Eye (tissue), 1 donor: ENCODE results near the gene LYZ.
A peak's percentile ranks its signal among the peaks of the same experiment; 100 is the strongest.

Experiments used
- DNase-seq: peaks from one replicate; pipeline ENCODE4 v3.0.0-alpha.2; 2015

LYZ gene

GRCh38 chr12:69339999-69340398 lies 8.2 kb upstream of the LYZ start:
- DNase-seq = no peak

GRCh38 chr12:69341328-69341727 lies 6.9 kb upstream of the LYZ start:
- no peak for DNase-seq

GRCh38 chr12:69342421-69342820 lies 5.8 kb upstream of the LYZ start:
- no peak for DNase-seq

GRCh38 chr12:69343357-69343756 lies 4.8 kb upstream of the LYZ start:
- DNase-seq = no peak

- DNase-seq = no peak
These were observed 4.1 kb upstream of the LYZ start for GRCh38 chr12:69343885-69344612.

- DNase-seq = no peak
These were observed 3.1 kb upstream of the LYZ start for GRCh38 chr12:69345077-69345476.

GRCh38 chr12:69345742-69346141 lies 2.4 kb upstream of the LYZ start:
- no peak for DNase-seq

GRCh38 chr12:69350002-69350626 lies 1.9 kb downstream of the LYZ start:
- no peak for DNase-seq

GRCh38 chr12:69350777-69351176 lies 2.6 kb downstream of the LYZ start:
- no peak for DNase-seq

- no peak for DNase-seq
These were observed 3.5 kb downstream of the LYZ start for GRCh38 chr12:69351462-69352236.

GRCh38 chr12:69352904-69353303 lies 4.7 kb downstream of the LYZ start:
- no peak for DNase-seq

- DNase-seq = no peak
These were observed 6.0 kb downstream of the LYZ start for GRCh38 chr12:69354172-69354555.

- peak; percentile 47 for DNase-seq
These were observed 6.5 kb downstream of the LYZ start for GRCh38 chr12:69354556-69355187.

- DNase-seq = no peak
These were observed 7.3 kb downstream of the LYZ start for GRCh38 chr12:69355363-69356028.

GRCh38 chr12:69359531-69360347 lies 11.6 kb downstream of the LYZ start, which contains the start of gene YEATS4:
Gene YEATS4 (plus strand): TSS chr12:69359743. CDS start chr12:69359973, 230 bp downstream.
- peak; percentile 95 for DNase-seq

GRCh38 chr12:69360348-69360672 lies 12.1 kb downstream of the LYZ start:
- DNase-seq = no peak

GRCh38 chr12:69366796-69367195 lies 18.6 kb downstream of the LYZ start:
- DNase-seq = no peak

- DNase-seq = no peak
These were observed 20.0 kb downstream of the LYZ start for GRCh38 chr12:69368171-69368570.

- DNase-seq = no peak
These were observed 34.9 kb downstream of the LYZ start for GRCh38 chr12:69383074-69383473.

GRCh38 chr12:69385038-69385437 lies 36.9 kb downstream of the LYZ start:
- no peak for DNase-seq

- DNase-seq = no peak
These were observed 38.7 kb downstream of the LYZ start for GRCh38 chr12:69386921-69387320.

- DNase-seq = peak; percentile 56
These were observed 40.2 kb downstream of the LYZ start for GRCh38 chr12:69388371-69388770.
